GM19023 (cell line): ENCODE measurements around the gene MAEA.
"Not testable (repeated sequence)": the region's sequence is repeated elsewhere in the genome, so short reads cannot be mapped to it uniquely, and the experiment has no call there.

Experiments used
- ATAC-seq: cut with Tn5 transposase; IDR thresholded peaks from one replicate; pipeline ENCODE4 v1.9.1; 2021; ENCODE audit warnings: mild to moderate bottlenecking, moderate library complexity; ENCODE audit not compliant: unreplicated experiment

The MAEA gene

GRCh38 chr4:1364217-1364616, 74.5 kb downstream of the MAEA start:
- ATAC-seq = no peak

- ATAC-seq = no peak
Observed at GRCh38 chr4:1364748-1365147, 75.1 kb downstream of the MAEA start.

GRCh38 chr4:1365271-1366178, 75.8 kb downstream of the MAEA start:
- ATAC-seq = no peak

- no peak for ATAC-seq
Observed at GRCh38 chr4:1366371-1367229, 76.9 kb downstream of the MAEA start.

GRCh38 chr4:1367230-1367935, 77.7 kb downstream of the MAEA start:
- ATAC-seq = no peak

- no peak for ATAC-seq
Observed at GRCh38 chr4:1367936-1368289, 78.2 kb downstream of the MAEA start.

GRCh38 chr4:1368421-1369090, 78.9 kb downstream of the MAEA start:
- no peak for ATAC-seq

GRCh38 chr4:1369091-1369450, 79.4 kb downstream of the MAEA start:
- no peak for ATAC-seq

GRCh38 chr4:1369479-1370079, 79.9 kb downstream of the MAEA start:
- no peak for ATAC-seq

GRCh38 chr4:1370321-1371124, 80.8 kb downstream of the MAEA start:
- ATAC-seq = no peak

GRCh38 chr4:1371176-1372165, 81.8 kb downstream of the MAEA start:
- no peak for ATAC-seq

- ATAC-seq = not testable (repeated sequence)
Observed at GRCh38 chr4:1372576-1372975, 82.9 kb downstream of the MAEA start.

- ATAC-seq = no peak
Observed at GRCh38 chr4:1373892-1374705, 84.4 kb downstream of the MAEA start.

GRCh38 chr4:1374706-1375045, 85.0 kb downstream of the MAEA start:
- no peak for ATAC-seq

- no peak for ATAC-seq
Observed at GRCh38 chr4:1375051-1375721, 85.5 kb downstream of the MAEA start.

GRCh38 chr4:1375761-1376322, 86.2 kb downstream of the MAEA start:
- ATAC-seq = no peak

- no peak for ATAC-seq
Observed at GRCh38 chr4:1376391-1376840, 86.7 kb downstream of the MAEA start.
